Measurements from ENCODE around the gene RRP1.

The RRP1 gene

GRCh38 chr21:43757601-43758000 is 31.8 kb upstream of the RRP1 start:
- no peaks in the 10 kb centered on the region for H3F3A ChIP-seq (ENCODE audit: insufficient read depth, low read length)
- H3K4me2 ChIP-seq (ENCODE audit: low read length) = no peak overlapping the region
- H3K9me3 ChIP-seq (ENCODE audit: low read length) = no peaks in the 10 kb centered on the region
- TF ChIP-seq CTCF (IDR thresholded peaks at IDR 0.05; ENCODE audit: low read length) (no peak), EZH2 (IDR thresholded peaks at IDR 0.05; ENCODE audit: borderline replicate concordance, low read length) (no peak)
- H3K79me2 ChIP-seq (ENCODE audit: insufficient read depth, low read length) = no peaks in the 10 kb centered on the region
- H3K27ac ChIP-seq (ENCODE audit: low read depth, low read length, poor library complexity, severe bottlenecking) = no peak overlapping the region
- no peak overlapping the region for H3K4me3 ChIP-seq (ENCODE audit: low read depth, low read length, poor library complexity, severe bottlenecking)
- H3K36me3 ChIP-seq (ENCODE audit: insufficient read depth, low read length) = peaks cover 37% of the 10 kb centered on the region
- H3K27me3 ChIP-seq (ENCODE audit: insufficient read depth, low read length) = no peaks in the 10 kb centered on the region
- no peaks in the 10 kb centered on the region for H4K20me1 ChIP-seq (ENCODE audit: insufficient read depth, low read length)
- H3K9me2 ChIP-seq (ENCODE audit: low read depth, low read length) = no peaks in the 10 kb centered on the region
- no peak overlapping the region for H3K9ac ChIP-seq (ENCODE audit: low read length)
- no peak overlapping the region for H2AFZ ChIP-seq (ENCODE audit: low read length)
- no peaks in the 10 kb centered on the region for H3K4me1 ChIP-seq (ENCODE audit: insufficient read depth, low read length, severe bottlenecking)

DNA sequence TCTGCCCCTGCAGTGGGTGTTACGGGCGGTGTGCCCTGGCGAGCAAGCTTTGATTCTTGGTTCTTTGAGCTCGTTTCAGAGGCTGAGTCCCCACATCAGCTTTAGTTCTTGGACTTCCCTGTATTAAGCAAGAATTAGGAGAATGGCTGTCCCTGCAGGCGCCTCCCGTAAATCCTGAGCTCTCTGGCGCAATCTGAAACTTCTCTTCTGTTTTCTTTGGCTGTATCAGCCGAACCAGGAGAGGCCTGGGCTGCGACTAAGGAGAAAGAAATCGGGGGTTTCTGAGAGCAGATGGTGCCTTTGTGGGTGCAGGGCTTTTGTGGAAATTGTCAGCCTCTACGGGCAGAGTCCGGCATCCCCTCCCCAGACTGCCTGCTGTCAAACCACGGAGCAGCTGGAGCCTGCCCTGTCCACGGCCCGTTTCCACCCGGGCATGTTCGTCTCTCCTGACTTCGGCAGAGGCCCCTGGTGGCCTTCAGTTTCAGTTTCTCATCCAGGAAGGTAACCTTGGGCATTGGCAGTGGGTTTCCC is 31.2 kb upstream of the RRP1 start:
- no peak overlapping the region for H3K27ac ChIP-seq (ENCODE audit: low read depth, low read length, poor library complexity, severe bottlenecking)
- no peak overlapping the region for H3K4me3 ChIP-seq (ENCODE audit: low read depth, low read length, poor library complexity, severe bottlenecking)
- H3K79me2 ChIP-seq (ENCODE audit: insufficient read depth, low read length) = no peaks in the 10 kb centered on the region
- peaks cover 35% of the 10 kb centered on the region for H3K36me3 ChIP-seq (ENCODE audit: insufficient read depth, low read length)
- H3F3A ChIP-seq (ENCODE audit: insufficient read depth, low read length) = no peaks in the 10 kb centered on the region
- TF ChIP-seq CTCF (IDR thresholded peaks at IDR 0.05; ENCODE audit: low read length) = no peak
- no peaks in the 10 kb centered on the region for H3K9me2 ChIP-seq (ENCODE audit: low read depth, low read length)
- H3K27me3 ChIP-seq (ENCODE audit: insufficient read depth, low read length) = no peaks in the 10 kb centered on the region
- no peak overlapping the region for H3K9ac ChIP-seq (ENCODE audit: low read length)
- H2AFZ ChIP-seq (ENCODE audit: low read length) = no peak overlapping the region
- no peaks in the 10 kb centered on the region for H4K20me1 ChIP-seq (ENCODE audit: insufficient read depth, low read length)
- H3K4me1 ChIP-seq (ENCODE audit: insufficient read depth, low read length, severe bottlenecking) = no peaks in the 10 kb centered on the region
- H3K9me3 ChIP-seq (ENCODE audit: low read length) = no peaks in the 10 kb centered on the region
- H3K4me2 ChIP-seq (ENCODE audit: low read length) = no peak overlapping the region

- H3K27me3 ChIP-seq (ENCODE audit: insufficient read depth, low read length) = no peaks in the 10 kb centered on the region
- no peaks in the 10 kb centered on the region for H3K9me3 ChIP-seq (ENCODE audit: low read length)
- no peaks in the 10 kb centered on the region for H3K4me1 ChIP-seq (ENCODE audit: insufficient read depth, low read length, severe bottlenecking)
- H3K79me2 ChIP-seq (ENCODE audit: insufficient read depth, low read length) = no peaks in the 10 kb centered on the region
- H3K36me3 ChIP-seq (ENCODE audit: insufficient read depth, low read length) = peaks cover 28% of the 10 kb centered on the region
- H4K20me1 ChIP-seq (ENCODE audit: insufficient read depth, low read length) = no peaks in the 10 kb centered on the region
- no peaks in the 10 kb centered on the region for H3K9me2 ChIP-seq (ENCODE audit: low read depth, low read length)
- H3K9ac ChIP-seq (ENCODE audit: low read length) = no peak overlapping the region
- no peak overlapping the region for H2AFZ ChIP-seq (ENCODE audit: low read length)
- H3F3A ChIP-seq (ENCODE audit: insufficient read depth, low read length) = no peaks in the 10 kb centered on the region
- H3K27ac ChIP-seq (ENCODE audit: low read depth, low read length, poor library complexity, severe bottlenecking) = no peak overlapping the region
- H3K4me2 ChIP-seq (ENCODE audit: low read length) = no peak overlapping the region
- no peak overlapping the region for H3K4me3 ChIP-seq (ENCODE audit: low read depth, low read length, poor library complexity, severe bottlenecking)
- TF ChIP-seq CTCF (IDR thresholded peaks at IDR 0.05; ENCODE audit: low read length) (no peak), EZH2 (IDR thresholded peaks at IDR 0.05; ENCODE audit: borderline replicate concordance, low read length) (no peak)
Measured at GRCh38 chr21:43758811-43759210, 30.6 kb upstream of the RRP1 start.

Data from OCI-LY1 (cell line).